A549 (cell line): Measurements from ENCODE around the gene MMP24OS.

Experiments used
- HOXA7 ChIP-seq: fragments of 250-450 bp; sonication (Bioruptor Pico); IDR thresholded peaks from 2 replicates; pipeline ENCODE4 v1.5.0; 2020; ENCODE audit warnings: mild to moderate bottlenecking, moderate library complexity
- POLR2A ChIP-seq: IDR thresholded peaks from 2 replicates; pipeline ENCODE4 v1.6.1; 2012; ENCODE audit warnings: mild to moderate bottlenecking, low read length
- RFX5 ChIP-seq: fragments of 450-650 bp; IDR thresholded peaks from 2 replicates; pipeline ENCODE4 v1.7.1; 2014; ENCODE audit warnings: antibody characterized with exemption, mild to moderate bottlenecking, moderate library complexity
- TF ChIP-seq, protein P1 (sequence below): fragments of >200 bp; sonication (Bioruptor Twin); formaldehyde crosslinking; IDR thresholded peaks from 3 replicates; pipeline ENCODE4 v1.5.1; 2016

GRCh38 chr20:35312318-35312717 is 34.4 kb upstream of the MMP24OS start:
- TF ChIP-seq, protein P1, sequence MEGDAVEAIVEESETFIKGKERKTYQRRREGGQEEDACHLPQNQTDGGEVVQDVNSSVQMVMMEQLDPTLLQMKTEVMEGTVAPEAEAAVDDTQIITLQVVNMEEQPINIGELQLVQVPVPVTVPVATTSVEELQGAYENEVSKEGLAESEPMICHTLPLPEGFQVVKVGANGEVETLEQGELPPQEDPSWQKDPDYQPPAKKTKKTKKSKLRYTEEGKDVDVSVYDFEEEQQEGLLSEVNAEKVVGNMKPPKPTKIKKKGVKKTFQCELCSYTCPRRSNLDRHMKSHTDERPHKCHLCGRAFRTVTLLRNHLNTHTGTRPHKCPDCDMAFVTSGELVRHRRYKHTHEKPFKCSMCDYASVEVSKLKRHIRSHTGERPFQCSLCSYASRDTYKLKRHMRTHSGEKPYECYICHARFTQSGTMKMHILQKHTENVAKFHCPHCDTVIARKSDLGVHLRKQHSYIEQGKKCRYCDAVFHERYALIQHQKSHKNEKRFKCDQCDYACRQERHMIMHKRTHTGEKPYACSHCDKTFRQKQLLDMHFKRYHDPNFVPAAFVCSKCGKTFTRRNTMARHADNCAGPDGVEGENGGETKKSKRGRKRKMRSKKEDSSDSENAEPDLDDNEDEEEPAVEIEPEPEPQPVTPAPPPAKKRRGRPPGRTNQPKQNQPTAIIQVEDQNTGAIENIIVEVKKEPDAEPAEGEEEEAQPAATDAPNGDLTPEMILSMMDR, result no peak
- no peak for TF ChIP-seq HOXA7 (CRISPR knock-in tag)
- TF ChIP-seq RFX5, result no peak
- TF ChIP-seq POLR2A, result no peak
